Neuronal stem cell (in vitro differentiated cells): ENCODE measurements around the gene CDC14A. TPM values are rescaled to one million over a fixed set of nuclear protein-coding genes. Genes with fewer than 3 reads are reported as not detected.

ENCODE experiments used
- DNase-seq: peaks from one replicate; pipeline ENCODE4 v3.0.0-alpha.2; 2013; ENCODE audit warnings: low spot score
- H2AFZ ChIP-seq: one replicate; pipeline ENCODE4 v1.6.1; 2013; ENCODE audit warnings: mild to moderate bottlenecking, low read length, inconsistent platforms
- H2AK5ac ChIP-seq: 2 replicates; pipeline ENCODE4 v1.6.1; 2013; ENCODE audit warnings: low read depth, mild to moderate bottlenecking, inconsistent platforms, low read length, moderate library complexity, mixed read lengths
- H2BK120ac ChIP-seq: 2 replicates; pipeline ENCODE4 v1.6.1; 2013; ENCODE audit warnings: low read depth, mild to moderate bottlenecking, inconsistent platforms, low read length, moderate library complexity, mixed read lengths
- H2BK12ac ChIP-seq: one replicate; pipeline ENCODE4 v1.6.1; 2013; ENCODE audit warnings: low read length, inconsistent platforms
- H2BK15ac ChIP-seq: 2 replicates; pipeline ENCODE4 v1.6.1; 2013; ENCODE audit warnings: mild to moderate bottlenecking, low read length, inconsistent platforms, mixed read lengths
- H2BK5ac ChIP-seq: one replicate; pipeline ENCODE4 v1.6.1; 2013; ENCODE audit warnings: inconsistent platforms, mild to moderate bottlenecking, low read length, moderate library complexity
- H3K14ac ChIP-seq: one replicate; pipeline ENCODE4 v1.6.1; 2013; ENCODE audit warnings: low read length, inconsistent platforms
- H3K18ac ChIP-seq: 2 replicates; pipeline ENCODE4 v1.6.1; 2013; ENCODE audit warnings: low read length, inconsistent platforms
- H3K23ac ChIP-seq: 2 replicates; pipeline ENCODE4 v1.6.1; 2013; ENCODE audit warnings: low read depth, mild to moderate bottlenecking, mixed read lengths, low read length, inconsistent platforms; ENCODE audit not compliant: poor library complexity
- H3K27ac ChIP-seq: replicated peaks from 3 replicates; pipeline ENCODE4 v1.5.1; 2013; ENCODE audit warnings: low read length, inconsistent platforms
- H3K27me3 ChIP-seq, 3 experiments: 2 replicates each; pipeline ENCODE4 v1.6.1; 2013; ENCODE audit warnings: low read length in 3 of 3, mild to moderate bottlenecking in 2 of 3, inconsistent platforms in 1 of 3, low read depth in 1 of 3, mixed read lengths in 1 of 3, moderate library complexity in 1 of 3; ENCODE audit not compliant: control insufficient read depth in 3 of 3, insufficient read depth in 3 of 3
- H3K36me3 ChIP-seq, 2 donors: replicated peaks in 1 of 2; 2 replicates each; pipeline ENCODE4 v1.6.1; 2013; ENCODE audit warnings: low read length in 2 of 2; ENCODE audit not compliant: control insufficient read depth in 2 of 2, insufficient read depth in 2 of 2
- H3K4ac ChIP-seq: 2 replicates; pipeline ENCODE4 v1.6.1; 2013; ENCODE audit warnings: inconsistent platforms, mild to moderate bottlenecking, low read length, moderate library complexity
- H3K4me1 ChIP-seq, 2 donors: 1 replicate in 1 of 2; 2 replicates in 1 of 2; pipeline ENCODE4 v1.6.1; 2013; ENCODE audit warnings: low read length in 2 of 2, low read depth in 1 of 2; ENCODE audit not compliant: control insufficient read depth in 2 of 2, insufficient read depth in 1 of 2
- H3K4me2 ChIP-seq: one replicate; pipeline ENCODE4 v1.6.1; 2013; ENCODE audit warnings: mild to moderate bottlenecking, low read length, inconsistent platforms; ENCODE audit not compliant: insufficient read depth, poor library complexity, severe bottlenecking
- H3K4me3 ChIP-seq, 2 donors: 2 replicates each; pipeline ENCODE4 v1.5.1; 2013; ENCODE audit warnings: low read length in 2 of 2, mild to moderate bottlenecking in 2 of 2, inconsistent platforms in 1 of 2, moderate library complexity in 1 of 2
- H3K79me1 ChIP-seq: one replicate; pipeline ENCODE4 v1.6.1; 2013; ENCODE audit warnings: low read depth, mild to moderate bottlenecking, inconsistent platforms, low read length, moderate library complexity
- H3K9ac ChIP-seq: one replicate; pipeline ENCODE4 v1.6.1; 2013; ENCODE audit warnings: mild to moderate bottlenecking, low read depth, low read length, inconsistent platforms; ENCODE audit not compliant: poor library complexity
- H3K9me3 ChIP-seq, 2 donors: replicated peaks in 1 of 2; 2 replicates each; pipeline versions ENCODE3 to v1.6.1; 2013; ENCODE audit warnings: low read length in 2 of 2, mild to moderate bottlenecking in 2 of 2, inconsistent platforms in 1 of 2, low read depth in 1 of 2, mixed read lengths in 1 of 2, moderate library complexity in 1 of 2; ENCODE audit not compliant: control insufficient read depth in 2 of 2, insufficient read depth in 1 of 2
- H4K8ac ChIP-seq: one replicate; pipeline ENCODE4 v1.6.1; 2013; ENCODE audit warnings: low read depth, mild to moderate bottlenecking, inconsistent platforms, low read length, moderate library complexity
- H4K91ac ChIP-seq: one replicate; pipeline ENCODE4 v1.6.1; 2013; ENCODE audit warnings: low read length, low read depth, mild to moderate bottlenecking, inconsistent platforms; ENCODE audit not compliant: poor library complexity
- WGBS, 2 donors: extraction: QIAGEN DNeasy Blood & Tissue Kit; methylation state at CpG; one replicate each; pipeline ENCODE4 v1.1.7; 2013; ENCODE audit warnings: missing lambda C conversion rate in 2 of 2, mixed read lengths in 1 of 2; ENCODE audit not compliant: insufficient read length in 2 of 2, insufficient replicate concordance in 1 of 2; ENCODE audit errors: extremely low coverage in 2 of 2; 5-methylcytosine and 5-hydroxymethylcytosine counted together
- polyA plus RNA-seq, 2 experiments: library from polyadenylated mRNA; stranded (reverse); fragments of 200-250 nt; gene quantifications; one replicate each; pipeline ENCODE4 v1.2.3, GENCODE V29; 2013

Gene CDC14A
- 12.9 TPM for polyA plus RNA-seq (2013, experiment 1 of 2)
- 12.9 TPM for polyA plus RNA-seq (2013, experiment 2 of 2)

DNA sequence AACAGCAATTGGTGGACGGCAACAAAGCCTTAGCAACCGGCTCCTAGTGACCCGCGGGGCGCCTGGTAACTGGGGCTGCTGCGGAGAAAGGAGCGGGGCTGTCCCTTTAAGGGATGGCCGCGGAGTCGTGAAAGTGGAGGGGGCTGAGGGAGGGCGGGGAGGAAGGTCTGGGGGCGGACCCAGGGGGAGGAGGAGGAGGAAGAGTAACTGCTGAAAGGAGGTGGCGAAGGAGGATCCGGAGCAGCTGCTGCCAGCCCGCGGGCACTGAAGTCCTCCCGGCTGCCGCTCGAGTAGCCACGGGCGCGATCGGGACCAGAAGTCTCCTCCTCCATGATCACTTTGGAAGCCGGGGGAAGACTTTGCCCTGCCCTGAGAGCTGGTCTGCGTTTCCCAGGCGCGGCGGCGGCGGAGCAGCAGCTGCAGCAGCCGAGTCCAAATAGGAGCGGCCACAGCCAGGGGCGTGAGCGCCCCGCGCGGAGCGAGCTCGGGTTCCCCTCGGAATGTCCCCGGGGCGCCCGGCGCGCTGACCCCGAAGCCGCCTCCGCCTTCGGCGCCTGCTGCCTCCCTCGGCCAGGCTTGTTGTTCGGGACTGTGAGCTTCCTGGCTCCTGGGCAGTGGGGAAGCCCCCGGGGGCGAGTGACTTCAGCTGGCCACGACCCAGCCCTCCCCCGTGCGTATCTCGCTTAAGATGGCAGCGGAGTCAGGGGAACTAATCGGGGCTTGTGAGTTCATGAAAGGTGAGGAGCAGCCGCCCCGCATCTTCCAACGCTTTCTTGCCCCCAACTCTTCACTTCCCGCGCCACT is at the start of gene CDC14A:
Gene CDC14A (plus strand): TSS at position 240 of the 804 bp plus-strand sequence. CDS start 449 bp downstream, at position 689.
- peak; percentile 95 for DNase-seq
- H2AFZ ChIP-seq = peak within 1 kb of the TSS; percentile 95
- no peak within 1 kb of the TSS for H3K4ac ChIP-seq
- H3K4me2 ChIP-seq = peak within 1 kb of the TSS; percentile 87
- H3K27me3 ChIP-seq = no peaks in the 10 kb centered on the region
- peak within 1 kb of the TSS; percentile 99 for H3K27ac ChIP-seq
- peak within 1 kb of the TSS; percentile 98 for H2BK5ac ChIP-seq
- H2BK15ac ChIP-seq = peak within 1 kb of the TSS; percentile 97
- H3K14ac ChIP-seq = peak within 1 kb of the TSS; percentile 95
- H2BK120ac ChIP-seq = peak within 1 kb of the TSS; percentile 96
- H3K18ac ChIP-seq = peak within 1 kb of the TSS; percentile 99
- peaks cover 8% of the 10 kb centered on the region for H3K79me1 ChIP-seq
- peak within 1 kb of the TSS; percentile 93 for H2AK5ac ChIP-seq
- peak within 1 kb of the TSS; percentile 72 to 97 for H3K4me3 ChIP-seq
- no peak within 1 kb of the TSS for H4K91ac ChIP-seq
- peak within 1 kb of the TSS; percentile 14 for H2BK12ac ChIP-seq
- peaks cover 0 to 7% of the 10 kb centered on the region in 2 donors for H3K36me3 ChIP-seq
- peak within 1 kb of the TSS; percentile 90 for H3K9ac ChIP-seq
- H3K4me1 ChIP-seq = peaks cover 10 to 12% of the 10 kb centered on the region in 2 donors
- H4K8ac ChIP-seq = peak within 1 kb of the TSS; percentile 26
- H3K23ac ChIP-seq = peak within 1 kb of the TSS; percentile 93
- no peaks in the 10 kb centered on the region for H3K9me3 ChIP-seq
- WGBS, 2 donors = no CpG with 5 or more reads among the region's 65 CpGs

DNA sequence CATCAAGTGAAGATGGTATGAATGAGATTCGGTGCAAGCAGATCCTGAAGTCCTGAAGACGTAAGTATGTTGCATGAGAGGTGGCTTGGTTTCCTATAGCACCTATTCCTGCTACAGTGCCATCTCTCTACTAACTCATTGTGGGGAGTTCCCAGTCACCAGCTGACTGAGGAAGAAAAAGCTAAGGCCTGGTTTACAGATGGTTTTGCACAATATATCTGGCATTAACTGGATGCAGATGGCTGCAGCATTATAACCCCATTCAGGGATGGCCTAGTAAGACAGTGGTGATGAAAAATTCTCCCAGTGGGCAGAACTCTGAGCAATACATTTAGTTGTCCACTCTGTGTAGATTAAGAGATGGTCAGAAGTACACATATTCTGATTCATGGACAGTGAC is 49.6 kb upstream of the CDC14A start:
- Histone ChIP-seq H3K9me3 (peaks cover 0 to 3% of the 10 kb centered on the region in 2 donors), H4K91ac (no peak overlapping the region), H2BK120ac (no peak overlapping the region), H3K9ac (no peak overlapping the region), H3K79me1 (no peaks in the 10 kb centered on the region), H3K4me3 (no peak overlapping the region), H2AFZ (no peak overlapping the region), H2BK5ac (no peak overlapping the region), H2AK5ac (no peak overlapping the region), H4K8ac (no peak overlapping the region), H3K23ac (no peak overlapping the region), H3K4me2 (no peak overlapping the region), H3K18ac (no peak overlapping the region), H3K4me1 (peaks cover 0 to 12% of the 10 kb centered on the region in 2 donors), H3K36me3 (no peaks in the 10 kb centered on the region), H3K27me3 (no peaks in the 10 kb centered on the region), H2BK12ac (no peak overlapping the region), H3K4ac (no peak overlapping the region), H3K27ac (no peak overlapping the region), H2BK15ac (no peak overlapping the region), H3K14ac (no peak overlapping the region)
- WGBS, 2 donors = no CpG with 5 or more reads among the region's 2 CpGs
- no peak for DNase-seq

DNA sequence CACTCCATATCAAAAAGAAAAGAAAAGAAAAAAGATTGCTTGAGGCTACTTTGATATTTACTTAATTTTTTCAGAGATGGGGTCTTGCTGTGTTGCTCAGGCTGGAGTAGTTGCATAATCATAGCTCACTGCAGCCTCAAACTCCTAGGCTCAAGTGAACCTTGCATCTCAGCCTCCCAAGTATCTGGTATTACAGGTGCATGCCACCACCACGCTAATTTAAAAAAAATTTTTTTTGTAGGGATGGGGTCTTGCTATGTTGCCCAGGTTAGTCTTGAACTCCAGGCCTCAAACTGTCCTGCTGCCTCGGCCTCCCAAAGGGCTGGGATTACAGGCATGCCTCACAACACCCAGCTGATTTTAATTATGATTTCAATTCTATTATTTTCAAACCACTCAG is 48.1 kb upstream of the CDC14A start:
- H2BK15ac ChIP-seq = no peak overlapping the region
- no peaks in the 10 kb centered on the region for H3K36me3 ChIP-seq
- H2BK5ac ChIP-seq = no peak overlapping the region
- peaks cover 0 to 12% of the 10 kb centered on the region in 2 donors for H3K4me1 ChIP-seq
- no peak for DNase-seq
- WGBS, 2 donors = no CpG with 5 or more reads among the region's 2 CpGs
- H2BK120ac ChIP-seq = no peak overlapping the region
- no peak overlapping the region for H2AK5ac ChIP-seq
- H3K18ac ChIP-seq = no peak overlapping the region
- H2BK12ac ChIP-seq = no peak overlapping the region
- H3K14ac ChIP-seq = no peak overlapping the region
- H3K27ac ChIP-seq = no peak overlapping the region
- no peak overlapping the region for H4K91ac ChIP-seq
- H3K27me3 ChIP-seq = no peaks in the 10 kb centered on the region
- no peak overlapping the region for H2AFZ ChIP-seq
- H3K4me2 ChIP-seq = no peak overlapping the region
- no peak overlapping the region for H3K23ac ChIP-seq
- H3K9me3 ChIP-seq = peaks cover 0 to 3% of the 10 kb centered on the region in 2 donors
- H3K9ac ChIP-seq = no peak overlapping the region
- H3K4me3 ChIP-seq = no peak overlapping the region
- no peaks in the 10 kb centered on the region for H3K79me1 ChIP-seq
- no peak overlapping the region for H3K4ac ChIP-seq
- H4K8ac ChIP-seq = no peak overlapping the region

- no peak overlapping the region for H2BK5ac ChIP-seq
- no peak overlapping the region for H3K14ac ChIP-seq
- H3K4ac ChIP-seq = no peak overlapping the region
- no peak overlapping the region for H3K27ac ChIP-seq
- H3K27me3 ChIP-seq = no peaks in the 10 kb centered on the region
- H3K9ac ChIP-seq = no peak overlapping the region
- no peak overlapping the region for H4K91ac ChIP-seq
- H2AK5ac ChIP-seq = no peak overlapping the region
- no peak overlapping the region for H3K4me2 ChIP-seq
- peaks cover 0 to 8% of the 10 kb centered on the region in 2 donors for H3K4me1 ChIP-seq
- no peak overlapping the region for H4K8ac ChIP-seq
- no peak overlapping the region for H3K23ac ChIP-seq
- no peak overlapping the region for H2AFZ ChIP-seq
- no peaks in the 10 kb centered on the region for H3K36me3 ChIP-seq
- H2BK15ac ChIP-seq = no peak overlapping the region
- no peak overlapping the region for H2BK12ac ChIP-seq
- no peak overlapping the region for H3K4me3 ChIP-seq
- H3K79me1 ChIP-seq = no peaks in the 10 kb centered on the region
- no peak overlapping the region for H3K18ac ChIP-seq
- WGBS, 2 donors = no CpG with 5 or more reads among the region's 3 CpGs
- H2BK120ac ChIP-seq = no peak overlapping the region
- peaks cover 0 to 3% of the 10 kb centered on the region in 2 donors for H3K9me3 ChIP-seq
- DNase-seq = no peak
Measured at GRCh38 chr1:100304921-100305320, 47.4 kb upstream of the CDC14A start.
